CMK (cell line): Measurements from ENCODE around the gene ERBB4.
"Not testable (repeated sequence)": the region's sequence is repeated elsewhere in the genome, so short reads cannot be mapped to it uniquely, and the experiment has no call there.

Experiments
- DNase-seq: peaks from one replicate; pipeline ENCODE4 v3.0.0-alpha.2; 2010; ENCODE audit warnings: low read depth

The ERBB4 gene

DNA sequence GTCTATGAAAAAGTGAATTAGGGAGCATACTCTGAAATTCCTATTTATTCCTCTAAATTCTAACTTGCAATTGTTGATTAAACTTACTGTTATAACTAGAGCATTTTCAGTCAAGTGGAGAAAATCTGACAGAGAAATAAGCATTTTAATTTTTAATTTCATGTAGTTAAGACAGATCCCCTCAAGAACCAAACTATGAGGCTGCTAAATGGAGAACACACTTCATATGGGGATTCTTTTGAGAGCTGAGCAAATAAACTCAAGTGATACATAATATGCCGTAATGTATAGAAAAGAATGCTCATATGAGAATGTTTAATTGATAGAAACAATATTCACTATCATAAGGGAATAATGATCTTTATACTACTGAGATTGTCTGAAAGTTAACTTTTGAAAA is 340.8 kb downstream of the ERBB4 start:
- no peak for DNase-seq

DNA sequence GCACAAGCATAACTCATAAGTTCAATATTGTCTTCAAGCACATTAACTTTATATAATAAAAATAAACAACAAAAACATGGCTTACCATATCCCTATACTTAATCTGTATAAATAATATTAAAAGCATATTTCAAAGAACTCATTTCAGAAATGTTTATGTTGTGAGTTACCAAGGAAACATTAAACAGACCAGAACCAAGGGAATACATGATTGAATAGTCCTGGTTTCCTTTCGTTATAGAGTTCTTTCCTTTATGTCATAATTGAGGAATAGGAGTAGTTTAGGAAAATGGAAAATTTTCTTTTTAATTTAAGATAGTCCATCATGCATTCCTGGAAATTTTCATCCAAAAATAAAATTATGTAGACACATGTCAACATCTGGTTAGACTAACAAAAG is 343.0 kb downstream of the ERBB4 start:
- no peak for DNase-seq

- no peak for DNase-seq
These were observed 344.2 kb downstream of the ERBB4 start for GRCh38 chr2:212194396-212194795.

DNA sequence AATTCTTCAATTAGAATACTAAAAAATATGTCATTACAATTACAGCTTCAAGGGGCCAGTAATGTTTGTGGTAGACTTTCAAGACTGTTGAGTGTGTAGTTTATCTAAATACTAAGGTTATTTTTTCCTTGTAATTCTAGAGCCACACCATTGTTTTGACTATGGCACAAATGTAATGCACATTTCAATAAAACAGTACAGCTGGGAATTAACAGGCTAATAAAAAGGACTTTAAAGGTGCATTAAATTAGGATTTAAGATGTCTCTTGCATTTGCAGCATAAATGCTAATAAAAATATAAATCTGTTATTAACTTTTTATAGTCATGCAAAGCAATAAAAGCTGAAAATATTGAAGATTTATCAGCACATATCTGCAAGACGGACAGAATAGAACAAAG is 344.8 kb downstream of the ERBB4 start:
- DNase-seq, result no peak

- DNase-seq, result no peak
These were observed 345.5 kb downstream of the ERBB4 start for GRCh38 chr2:212193056-212193455.

DNA sequence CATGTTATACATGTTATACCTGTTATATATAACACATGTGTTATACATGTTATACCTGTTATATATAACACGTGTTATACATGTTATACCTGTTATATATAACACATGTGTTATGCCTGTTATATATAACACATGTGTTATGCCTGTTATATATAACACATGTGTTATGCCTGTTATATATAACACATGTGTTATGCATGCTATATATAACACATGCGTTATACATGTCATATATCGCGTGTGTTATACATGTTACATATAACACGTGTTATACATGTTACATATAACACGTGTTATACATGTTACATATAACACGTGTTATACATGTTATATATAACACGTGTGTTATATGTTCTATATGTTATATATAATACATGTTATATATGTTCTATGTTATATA is 347.2 kb downstream of the ERBB4 start:
- DNase-seq, result not testable (repeated sequence)

DNA sequence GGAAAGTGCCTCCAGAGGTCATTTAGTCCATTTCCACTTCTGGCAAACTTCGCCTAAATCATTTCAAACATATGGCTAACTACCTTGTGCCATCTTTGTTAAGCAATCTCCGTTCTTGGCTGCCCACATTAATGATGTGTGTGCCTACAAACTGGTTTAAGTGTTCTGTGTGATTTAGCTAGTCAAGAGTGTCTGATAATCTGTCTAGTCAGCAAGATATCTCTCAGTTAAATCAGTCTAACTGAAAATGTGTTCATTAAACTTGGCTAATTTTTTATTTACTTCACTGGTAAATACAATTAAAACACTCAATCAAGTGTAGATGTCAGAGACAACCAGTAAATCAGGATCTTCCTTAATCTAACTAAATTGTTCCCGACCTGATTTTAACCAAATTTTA is 352.4 kb downstream of the ERBB4 start:
- no peak for DNase-seq

DNA sequence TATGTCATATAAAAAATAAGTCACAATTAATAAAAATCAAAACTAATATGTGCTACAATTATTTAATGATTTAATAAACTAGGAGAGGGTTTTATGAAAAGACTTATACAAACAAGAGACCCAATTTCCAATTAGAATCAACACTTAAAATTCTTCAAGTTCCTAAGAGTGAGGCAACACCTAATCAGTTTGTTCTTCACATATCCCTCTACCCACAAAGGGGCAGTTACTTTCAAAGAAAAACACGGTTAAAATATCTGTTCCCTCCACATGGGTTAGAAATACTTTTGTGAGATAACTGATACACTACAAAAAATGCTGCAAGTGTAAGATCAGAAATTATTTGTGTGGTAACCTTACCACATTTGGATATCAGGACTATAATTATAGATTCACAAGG is 357.0 kb downstream of the ERBB4 start:
- no peak for DNase-seq

DNA sequence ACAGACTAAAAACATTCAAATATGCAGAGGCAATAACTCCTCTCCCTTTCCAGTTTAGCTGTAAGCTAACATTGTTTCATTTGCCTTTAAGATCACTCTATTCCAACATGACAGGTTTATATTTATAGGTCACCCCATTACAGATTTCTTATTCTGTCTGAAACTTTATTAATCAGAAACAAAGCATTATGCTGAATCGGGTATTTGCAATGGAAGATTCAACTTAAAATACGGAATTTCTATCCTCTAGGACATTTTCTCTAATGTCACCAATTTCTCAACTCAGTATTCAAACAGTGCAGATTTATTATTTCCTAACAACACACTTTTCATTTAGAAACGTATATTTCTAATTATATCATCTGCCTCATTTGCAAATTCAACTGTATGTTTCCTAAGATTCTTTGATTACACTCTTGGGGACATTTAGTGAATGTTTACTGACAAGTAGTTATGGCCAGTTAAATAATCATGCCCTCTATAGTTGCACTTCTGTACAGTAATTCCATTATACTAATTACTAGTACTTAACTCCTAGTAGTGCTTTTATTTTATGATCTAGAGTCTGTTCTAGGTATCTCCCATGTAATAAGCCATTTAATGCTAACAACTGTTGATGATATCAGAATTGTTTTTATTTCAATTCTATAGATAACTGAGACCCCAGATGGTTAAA is 358.1 kb downstream of the ERBB4 start:
- DNase-seq, result no peak

DNA sequence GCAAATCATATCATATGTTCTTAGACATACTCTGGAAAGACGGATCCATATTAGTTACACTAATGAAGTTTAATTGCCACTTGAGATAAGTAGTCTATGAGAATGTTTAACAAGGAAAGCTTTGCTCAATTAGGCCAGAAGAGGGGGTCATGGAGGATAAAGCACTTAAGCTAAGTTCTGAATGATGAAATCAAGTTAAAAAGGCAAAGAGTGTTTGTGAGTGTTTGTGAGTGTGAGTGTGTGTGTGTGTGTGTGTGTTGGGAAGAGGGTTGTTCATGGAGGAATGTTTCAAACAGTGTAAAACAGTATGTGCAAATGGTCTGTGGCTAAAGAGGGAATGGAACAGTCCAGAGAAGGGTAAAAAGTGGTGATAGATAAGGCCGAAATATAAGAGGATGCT is 360.9 kb downstream of the ERBB4 start:
- DNase-seq, result no peak

- no peak for DNase-seq
These were observed 362.5 kb downstream of the ERBB4 start for GRCh38 chr2:212176151-212176550.

GRCh38 chr2:212173756-212174510 is 364.7 kb downstream of the ERBB4 start:
- no peak for DNase-seq

DNA sequence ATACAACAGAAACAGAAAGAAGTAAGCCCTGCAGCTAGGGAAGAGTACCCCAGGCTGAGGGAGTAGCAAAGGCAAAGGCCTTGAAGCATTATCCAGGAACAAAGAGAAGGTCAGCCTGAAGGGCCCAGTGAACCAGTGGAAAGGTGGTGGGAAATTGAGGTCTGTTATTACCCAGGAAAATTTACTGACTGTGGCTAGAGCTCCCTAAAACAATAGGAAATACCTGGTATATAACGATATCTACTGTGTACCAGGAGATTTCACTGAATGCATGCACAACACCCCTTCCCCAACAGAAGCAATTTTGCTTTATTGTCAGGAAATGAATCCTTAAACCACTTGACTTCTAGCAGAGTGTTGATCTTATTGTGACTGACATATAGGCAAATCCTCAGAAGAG is 365.3 kb downstream of the ERBB4 start:
- no peak for DNase-seq

GRCh38 chr2:212170382-212170781 is 368.2 kb downstream of the ERBB4 start:
- no peak for DNase-seq

DNA sequence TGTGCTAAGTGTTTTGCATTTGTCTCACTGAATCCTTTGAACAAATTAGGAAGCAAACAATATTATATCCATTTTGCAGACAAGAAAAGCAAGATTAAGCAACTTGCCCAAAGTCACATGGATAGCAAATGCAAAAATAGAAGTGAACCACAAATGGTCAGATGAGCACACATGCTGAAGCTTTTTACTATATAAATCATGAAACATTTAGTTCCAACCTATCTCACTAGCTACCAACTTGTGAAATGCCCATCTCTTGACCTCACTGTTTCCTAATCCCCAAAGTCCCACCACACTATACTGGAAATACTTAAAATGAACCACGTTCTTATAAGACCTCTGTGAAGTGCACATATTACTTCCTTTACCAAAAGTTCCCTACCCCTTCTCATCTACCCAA is 380.5 kb downstream of the ERBB4 start:
- no peak for DNase-seq

- no peak for DNase-seq
These were observed 381.6 kb downstream of the ERBB4 start for GRCh38 chr2:212157012-212157411.

DNA sequence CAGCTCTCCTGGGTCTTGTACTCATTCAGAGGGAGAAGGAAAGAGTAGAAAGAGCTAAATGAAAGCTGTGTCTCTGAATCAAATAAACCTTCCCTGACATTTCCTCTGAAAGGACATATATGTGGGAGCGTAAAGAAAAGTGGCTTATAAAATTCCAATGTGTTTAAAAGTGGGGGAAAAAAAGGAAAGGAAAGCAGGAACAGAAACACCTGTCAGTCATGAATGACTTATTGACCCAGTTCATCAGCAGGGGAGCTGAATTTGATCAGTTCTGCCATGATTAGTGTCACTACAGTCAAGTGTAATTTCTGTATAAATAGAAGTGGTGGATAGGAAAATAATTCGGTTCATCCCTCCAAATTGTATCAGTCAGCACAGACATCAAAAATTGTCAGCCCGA is 382.5 kb downstream of the ERBB4 start:
- no peak for DNase-seq

DNA sequence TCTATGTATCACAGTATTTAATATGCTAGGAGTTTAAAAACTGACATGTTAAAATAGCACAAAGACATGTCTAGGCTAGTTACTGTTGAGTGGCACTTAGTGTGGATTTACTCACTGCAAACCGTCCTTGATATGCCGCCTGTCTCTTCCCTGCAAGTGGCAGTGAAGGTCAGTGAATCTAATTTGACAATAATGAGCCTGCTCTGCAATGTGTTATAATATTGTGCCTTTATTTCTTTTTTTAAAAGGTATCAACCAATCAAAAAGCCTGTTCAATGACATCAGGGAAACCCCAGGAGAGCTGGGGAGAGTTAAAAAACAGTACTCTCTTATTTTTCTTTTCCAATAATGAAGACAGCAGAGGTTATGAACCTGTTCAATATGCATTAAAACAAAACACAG is 384.1 kb downstream of the ERBB4 start:
- DNase-seq, result no peak

DNA sequence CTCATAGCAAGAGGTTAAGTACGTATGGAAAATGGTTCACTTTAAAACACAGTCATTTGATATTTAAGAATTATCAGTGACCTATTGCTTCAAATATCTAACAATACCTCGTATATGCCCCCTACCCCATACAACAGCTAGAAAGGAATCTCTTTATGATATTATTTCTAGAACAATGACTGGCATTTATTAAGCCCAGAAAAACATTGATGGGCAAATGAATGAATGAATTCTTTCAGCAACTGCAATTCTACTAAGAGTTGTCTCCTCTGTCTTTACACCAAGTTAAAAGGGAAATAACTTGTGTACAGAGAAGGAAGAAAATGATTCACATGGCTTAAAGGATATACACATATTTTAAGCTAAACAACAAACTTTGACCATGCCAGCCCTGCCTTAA is 384.7 kb downstream of the ERBB4 start:
- no peak for DNase-seq

DNA sequence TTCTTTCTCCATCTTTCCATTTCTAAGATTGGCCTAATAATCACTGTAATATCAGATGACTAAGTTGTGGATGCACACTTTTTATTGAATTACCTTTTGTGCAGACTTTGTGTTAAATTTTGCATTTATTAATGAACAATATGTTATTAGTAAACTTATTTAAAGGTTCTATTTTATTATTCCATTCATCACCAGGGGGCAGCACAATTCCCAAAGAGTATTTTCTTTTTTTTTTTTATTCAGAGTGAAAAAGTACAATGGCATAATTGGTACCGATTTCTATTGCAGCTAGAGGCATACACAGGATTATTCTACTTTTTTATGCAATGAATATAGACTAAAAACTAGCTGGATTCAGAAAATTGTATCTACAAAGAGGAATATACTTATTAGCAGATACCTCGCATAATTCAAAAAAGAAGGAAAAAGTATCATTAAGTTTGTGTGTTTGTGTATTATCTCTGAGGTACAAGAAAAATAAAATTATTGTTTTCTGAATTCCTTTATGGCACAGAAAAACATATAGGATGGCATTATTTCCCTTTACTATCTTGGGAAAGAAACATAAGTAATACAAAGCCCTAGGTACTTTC is 390.6 kb downstream of the ERBB4 start:
- no peak for DNase-seq

GRCh38 chr2:212146416-212146815 is 392.2 kb downstream of the ERBB4 start:
- DNase-seq, result no peak

GRCh38 chr2:212145121-212145520 is 393.5 kb downstream of the ERBB4 start:
- DNase-seq, result no peak

DNA sequence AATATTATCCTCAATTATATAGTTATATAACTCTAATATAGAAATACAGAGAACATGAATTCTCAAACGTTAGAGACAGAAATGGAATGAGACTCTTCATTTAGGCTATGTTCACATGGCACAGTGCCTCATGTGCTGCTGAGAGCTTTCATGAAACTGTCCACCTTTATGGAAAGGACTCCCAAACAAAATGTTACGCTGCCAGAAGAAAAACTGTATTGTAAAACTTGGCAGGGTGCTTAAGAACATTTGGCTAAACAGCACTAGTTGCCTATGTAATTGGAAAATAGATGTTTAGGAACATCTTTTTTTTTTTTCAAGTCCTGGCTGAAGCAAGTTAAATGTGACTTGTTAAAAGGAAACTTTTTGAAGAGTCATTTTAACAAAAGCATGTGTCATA is 396.0 kb downstream of the ERBB4 start:
- no peak for DNase-seq

- no peak for DNase-seq
These were observed 397.1 kb downstream of the ERBB4 start for GRCh38 chr2:212141499-212141898.
